ENCODE measurements around the gene CRISPLD2.

Gene CRISPLD2

DNA sequence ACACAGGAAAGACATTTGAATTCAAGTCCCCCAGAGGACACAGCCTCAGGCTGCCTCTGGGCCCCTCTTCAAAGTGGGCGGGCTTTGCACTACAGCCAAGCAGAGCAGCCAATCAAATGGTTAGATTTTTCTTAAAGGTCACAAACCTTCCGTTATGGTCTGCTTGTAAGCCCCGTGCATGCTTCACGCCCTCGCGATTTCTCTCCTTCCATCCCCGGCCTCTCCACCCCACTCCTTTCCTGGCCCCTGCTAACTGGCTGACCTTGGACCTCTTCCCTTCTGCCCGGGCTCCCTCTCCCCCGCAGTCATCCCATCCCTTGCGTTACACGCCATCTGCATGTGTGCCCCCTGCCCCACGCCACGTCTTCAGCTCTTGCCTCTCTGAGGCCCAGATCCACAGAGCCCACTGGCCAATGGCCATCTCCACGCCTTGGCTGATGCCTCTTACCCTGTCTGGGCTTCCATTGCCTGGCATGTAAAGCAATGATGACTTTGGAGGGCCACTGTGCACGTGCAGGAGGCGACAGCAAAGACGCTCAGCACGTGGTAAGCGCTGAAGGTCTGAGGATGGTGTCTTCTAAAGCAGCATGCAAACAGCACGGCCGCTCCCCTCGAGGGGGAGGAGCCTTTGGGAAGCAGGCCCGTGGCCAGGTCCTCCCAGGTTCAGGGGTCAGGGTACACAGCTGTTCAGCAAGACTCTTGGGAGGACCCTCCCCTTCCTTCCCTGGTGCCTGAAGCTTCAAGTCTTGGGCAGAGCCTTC is 104.7 kb downstream of the CRISPLD2 start:
- TF ChIP-seq CTCF (IDR thresholded peaks at IDR 0.05; ENCODE audit: low read depth, low read length) = no peak
- H3K4me3 ChIP-seq (ENCODE audit: low read depth, low read length) = no peak overlapping the region

- no peak overlapping the region for H3K4me3 ChIP-seq (ENCODE audit: low read depth, low read length)
- TF ChIP-seq CTCF (IDR thresholded peaks at IDR 0.05; ENCODE audit: low read depth, low read length) = peak; percentile 81
Observed at GRCh38 chr16:84925092-84925772, 105.4 kb downstream of the CRISPLD2 start.

- H3K4me3 ChIP-seq (ENCODE audit: low read depth, low read length) = no peak overlapping the region
- no peak for TF ChIP-seq CTCF (IDR thresholded peaks at IDR 0.05; ENCODE audit: low read depth, low read length)
Observed at GRCh38 chr16:84925773-84926372, 106.1 kb downstream of the CRISPLD2 start.

DNA sequence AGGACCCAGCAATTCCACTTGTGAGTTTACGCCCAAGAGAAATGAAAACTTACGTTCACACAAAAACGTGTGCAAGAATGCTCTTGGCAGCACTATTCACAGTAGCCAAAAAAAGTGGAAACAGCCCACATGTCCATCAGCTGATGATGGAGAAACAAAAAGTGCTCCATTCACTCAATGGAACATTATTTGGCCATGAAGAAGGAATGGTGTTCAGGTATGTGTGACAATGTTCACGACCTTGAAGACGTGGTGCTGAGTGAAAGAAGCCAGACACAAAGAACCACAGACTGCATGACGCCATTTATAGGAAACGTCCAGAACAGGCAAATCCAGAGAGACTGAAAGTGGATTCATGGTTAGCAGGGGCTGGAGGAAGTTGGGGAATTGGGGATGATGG is 106.7 kb downstream of the CRISPLD2 start:
- no peak for TF ChIP-seq CTCF (IDR thresholded peaks at IDR 0.05; ENCODE audit: low read depth, low read length)
- no peak overlapping the region for H3K4me3 ChIP-seq (ENCODE audit: low read depth, low read length)

DNA sequence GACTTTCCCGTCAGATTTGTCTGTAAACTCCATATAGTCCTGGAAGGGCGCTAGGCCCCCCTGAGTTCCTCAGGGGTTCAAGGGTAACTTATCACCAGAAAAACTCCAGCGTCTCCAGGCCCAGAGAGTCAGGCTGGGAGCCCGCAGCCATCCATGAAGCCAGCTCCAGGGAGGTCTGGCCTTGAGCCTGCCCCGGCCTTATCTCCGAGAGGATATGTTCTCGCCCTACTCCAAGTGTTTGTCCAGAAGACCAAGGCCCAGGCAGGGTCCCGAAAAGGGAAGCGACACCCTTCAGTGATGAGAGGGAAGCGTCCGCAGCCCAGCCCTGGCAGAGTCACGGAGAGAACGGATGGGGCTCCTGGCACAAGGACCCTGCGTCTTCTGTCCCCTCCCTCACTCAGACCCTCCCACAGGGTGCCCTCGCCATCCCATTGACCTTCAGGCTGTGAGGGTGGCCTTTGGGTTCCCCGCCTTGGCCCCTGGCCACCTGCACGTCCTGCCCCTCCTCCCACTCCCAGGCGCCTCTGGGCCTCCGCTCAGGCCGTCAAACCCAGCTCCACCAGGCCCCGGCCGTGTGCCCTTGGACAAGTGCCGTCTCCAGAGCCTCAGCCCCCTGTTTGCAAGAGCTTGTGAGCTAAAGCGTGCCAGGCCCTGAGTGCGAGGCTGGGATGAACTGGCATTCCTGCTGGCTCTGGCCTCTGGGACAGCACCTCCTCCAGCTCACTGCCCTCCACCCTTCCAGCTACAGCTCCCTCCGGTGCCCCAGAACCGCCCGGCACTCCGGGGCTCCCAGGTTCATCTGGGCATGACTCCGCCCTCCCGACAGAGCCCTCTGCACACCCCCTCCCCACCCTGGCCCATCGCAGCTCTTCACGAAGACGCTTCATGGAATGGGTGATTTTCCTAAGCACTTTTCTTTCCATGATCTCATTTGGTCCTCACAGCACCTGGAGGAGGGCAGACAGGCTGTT is 108.1 kb downstream of the CRISPLD2 start:
- H3K4me3 ChIP-seq (ENCODE audit: low read depth, low read length) = no peak overlapping the region
- TF ChIP-seq CTCF (IDR thresholded peaks at IDR 0.05; ENCODE audit: low read depth, low read length) = no peak

- no peak for TF ChIP-seq CTCF (IDR thresholded peaks at IDR 0.05; ENCODE audit: low read depth, low read length)
Observed at GRCh38 chr16:84928679-84929420, 109.1 kb downstream of the CRISPLD2 start.

More at GRCh38 chr16:84928679-84929420, 109.1 kb downstream of the CRISPLD2 start:
- no peak overlapping the region for H3K4me3 ChIP-seq (ENCODE audit: low read depth, low read length)

Data from WI38 (cell line).